ENCODE measurements around the gene RNF19B. TPM values are rescaled to one million over a fixed set of nuclear protein-coding genes. Genes with fewer than 3 reads are reported as not detected.

Gene RNF19B
- total and polyA plus RNA-seq, 2 of the 8 experiments (the other 6 are each of a cell fraction or from before 2014, with no cell fraction given): 9.2 to 11.2 TPM

GRCh38 chr1:33012165-33012564, 47.6 kb upstream of the RNF19B start:
- Histone ChIP-seq H3K4me2 (ENCODE audit: insufficient read depth in 1 of 2, low read depth in 2 of 2, low read length in 2 of 2) (no peak overlapping the region), H3K4me3 (ENCODE audit: extremely low read depth in 1 of 4, insufficient read depth in 2 of 4, low read depth in 3 of 4, low read length in 4 of 4) (no peak overlapping the region), H3K18ac (ENCODE audit: extremely low read depth, low read length) (no peak overlapping the region), H2BK15ac (ENCODE audit: low read length) (no peak overlapping the region), H3K14ac (ENCODE audit: insufficient read length) (no peak overlapping the region), H4K20me1 (replicated peaks in 1 of 2; ENCODE audit: control insufficient read depth in 1 of 2, insufficient read depth in 2 of 2, low read length in 2 of 2) (peaks cover 0 to 5% of the 10 kb centered on the region in 2 experiments), H2BK12ac (ENCODE audit: low read depth, low read length) (no peak overlapping the region), H2AK5ac (ENCODE audit: low read depth, low read length) (no peak overlapping the region), H2AFZ (ENCODE audit: low read length) (no peak overlapping the region), H3K9me3 (ENCODE audit: insufficient read depth in 2 of 2, low read depth in 1 of 2, low read length in 1 of 2) (no peaks in the 10 kb centered on the region), H2BK120ac (replicated peaks; ENCODE audit: low read depth, low read length) (no peak overlapping the region), H3K9ac (replicated peaks in 1 of 4; ENCODE audit: extremely low read depth in 1 of 4, low read depth in 3 of 4, low read length in 3 of 4) (no peak overlapping the region), H3K23ac (ENCODE audit: insufficient read length) (no peak overlapping the region), H4K5ac (ENCODE audit: insufficient read length, low read depth, low read length) (no peak overlapping the region), H3K56ac (replicated peaks; ENCODE audit: insufficient read length, low read depth, low read length) (no peak overlapping the region), H4K91ac (replicated peaks; ENCODE audit: insufficient read length, low read length) (no peak overlapping the region), H3K23me2 (ENCODE audit: low read depth, low read length) (no peaks in the 10 kb centered on the region), H2BK5ac (ENCODE audit: low read depth, low read length) (no peak overlapping the region), H3K79me2 (ENCODE audit: control insufficient read depth in 1 of 2, insufficient read depth in 2 of 2, low read length in 2 of 2) (no peaks in the 10 kb centered on the region), H3K27ac (ENCODE audit: low read depth, low read length) (no peak overlapping the region), H3K36me3 (ENCODE audit: control insufficient read depth in 2 of 4, insufficient read depth in 4 of 4, low read length in 3 of 4) (peaks cover 33 to 63% (median 51%) of the 10 kb centered on the region in 4 experiments), H3K4ac (replicated peaks; ENCODE audit: insufficient read length, low read depth, low read length) (no peak overlapping the region), H3K79me1 (ENCODE audit: low read depth, low read length) (no peaks in the 10 kb centered on the region), H3K4me1 (replicated peaks in 1 of 4; ENCODE audit: control insufficient read depth in 3 of 4, insufficient read depth in 4 of 4, low read length in 3 of 4) (peaks cover 0 to 2% (median 0%) of the 10 kb centered on the region in 4 experiments; a peak in 1 of 7 replicates), H3K27me3 (replicated peaks in 1 of 4; ENCODE audit: control insufficient read depth in 3 of 4, extremely low read depth in 1 of 4, insufficient read depth in 3 of 4, low read length in 3 of 4) (no peaks in the 10 kb centered on the region), H4K8ac (ENCODE audit: extremely low read depth, insufficient read depth, low read length) (no peak overlapping the region), H2BK20ac (ENCODE audit: low read length) (no peak overlapping the region)
- ChIA-PET CTCF (ENCODE audit: partially characterized antibody) (interaction anchor here (0.6 kb wide), 1 partner anchor 74 kb away, joined by 3 read pairs; no protein-coding TSS in a partner anchor), POLR2A (ENCODE audit: partially characterized antibody) (interaction anchor here (1.2 kb wide), 1 partner anchor 13 kb away, joined by 3 read pairs; no protein-coding TSS in a partner anchor)
- no peak for FAIRE-seq
- DNase-seq (ENCODE audit: low read depth in 1 of 2, low spot score in 2 of 2): no peak
- 86% methylated on average over 3 of the region's 3 CpGs; no CpG with 5 or more reads in 1 of the 2 experiments for WGBS, 2 experiments (ENCODE audit: extremely low coverage in 1 of 2, insufficient coverage in 1 of 2, insufficient read length in 1 of 2, insufficient replicate concordance in 2 of 2, low coverage in 1 of 2, low lambda C conversion rate in 2 of 2, missing lambda C conversion rate in 1 of 2)
- TF ChIP-seq CTBP2 (IDR thresholded peaks at IDR 0.05; ENCODE audit: borderline replicate concordance, insufficient read depth, insufficient read length, low read length) (no peak), SP4 (IDR thresholded peaks at IDR 0.05; ENCODE audit: low read length) (no peak), KDM5A (IDR thresholded peaks at IDR 0.05; ENCODE audit: low read length) (no peak), SP2 (IDR thresholded peaks at IDR 0.05; ENCODE audit: low read length) (no peak), EP300 (IDR thresholded peaks at IDR 0.05; ENCODE audit: borderline replicate concordance in 1 of 2, low read depth in 2 of 2, low read length in 2 of 2) (no peak), RAD21 (IDR thresholded peaks at IDR 0.05 in 1 of 2, conservative IDR thresholded peaks at IDR 0.05 in 1 of 2; ENCODE audit: low read depth in 2 of 2, low read length in 2 of 2) (no peak), CHD2 (IDR thresholded peaks at IDR 0.05; ENCODE audit: low read length) (no peak), SIRT6 (IDR thresholded peaks at IDR 0.05; ENCODE audit: low read length) (no peak), EZH2 (IDR thresholded peaks at IDR 0.05; ENCODE audit: low read depth, low read length, severe bottlenecking) (no peak), HDAC2 (IDR thresholded peaks at IDR 0.05; ENCODE audit: borderline replicate concordance in 1 of 2, low read depth in 2 of 2, low read length in 2 of 2) (no peak), POLR2A (IDR thresholded peaks at IDR 0.05; ENCODE audit: control extremely low read depth in 1 of 2, low read depth in 2 of 2, low read length in 2 of 2) (no peak), TEAD4 (IDR thresholded peaks at IDR 0.05; ENCODE audit: low read depth, low read length) (no peak), MAFK (IDR thresholded peaks at IDR 0.05; ENCODE audit: low read depth, low read length) (no peak), RBBP5 (IDR thresholded peaks at IDR 0.05; ENCODE audit: borderline replicate concordance, low read depth, low read length) (no peak)
